H1 (cell line): Measurements from ENCODE around the gene JAM2. TPM values are rescaled to one million over a fixed set of nuclear protein-coding genes. Genes with fewer than 3 reads are reported as not detected.

Experiments
- CTCF ChIA-PET: fragments of 300-600 bp; sonication (Branson Sonifier 250); formaldehyde crosslinking; loops from one replicate; lab custom pipeline; 2021; ENCODE audit not compliant: partially characterized antibody; lab: Charles Lee
- POLR2A ChIA-PET: fragments of 300-600 bp; sonication (Branson Sonifier 250); formaldehyde crosslinking; loops from one replicate; lab custom pipeline; 2021; ENCODE audit warnings: inconsistent platforms; ENCODE audit not compliant: partially characterized antibody; lab: Charles Lee
- DNase-seq, 2 experiments: peaks; one replicate each; pipeline versions ENCODE4 v3.0.0 to v3.0.0-alpha.2; 2010 to 2022; ENCODE audit warnings: low spot score in 2 of 2, low read depth in 1 of 2, mixed read lengths in 1 of 2
- FAIRE-seq: peaks from 2 replicates; lab custom pipeline; 2011; peaks lifted over from hg19 to GRCh38; lab: Jason Lieb, UNC
- H2AFZ ChIP-seq: 2 replicates; pipeline ENCODE4 v1.8.1; 2012; ENCODE audit warnings: low read length, inconsistent platforms
- H2AK5ac ChIP-seq: 2 replicates; pipeline ENCODE4 v1.6.1; 2013; ENCODE audit warnings: low read depth, low read length
- H2BK120ac ChIP-seq: replicated peaks from 2 replicates; pipeline ENCODE3; 2013; ENCODE audit warnings: low read depth, low read length, inconsistent platforms
- H2BK12ac ChIP-seq: 2 replicates; pipeline ENCODE4 v1.6.1; 2013; ENCODE audit warnings: low read depth, low read length
- H2BK15ac ChIP-seq: 2 replicates; pipeline ENCODE4 v1.6.1; 2013; ENCODE audit warnings: low read length
- H2BK20ac ChIP-seq: 2 replicates; pipeline ENCODE4 v1.6.1; 2013; ENCODE audit warnings: low read length
- H2BK5ac ChIP-seq: 2 replicates; pipeline ENCODE4 v1.6.1; 2013; ENCODE audit warnings: low read depth, low read length
- H3K14ac ChIP-seq: 2 replicates; pipeline ENCODE4 v1.6.1; 2013; ENCODE audit warnings: inconsistent platforms; ENCODE audit not compliant: insufficient read length
- H3K18ac ChIP-seq: 2 replicates; pipeline ENCODE4 v1.6.1; 2013; ENCODE audit warnings: low read length; ENCODE audit errors: extremely low read depth
- H3K23ac ChIP-seq: 2 replicates; pipeline ENCODE4 v1.6.1; 2013; ENCODE audit warnings: inconsistent platforms; ENCODE audit not compliant: insufficient read length
- H3K23me2 ChIP-seq: 2 replicates; pipeline ENCODE4 v1.6.1; 2013; ENCODE audit warnings: low read depth, low read length
- H3K27ac ChIP-seq: 2 replicates; pipeline ENCODE4 v1.6.1; 2011; ENCODE audit warnings: low read depth, low read length, inconsistent platforms
- H3K27me3 ChIP-seq, 4 experiments: replicated peaks in 1 of 4; 1 replicate in 1 of 4; 2 replicates in 3 of 4; pipeline versions ENCODE4 v1.6.1 to v1.8.1; 2011 to 2013; ENCODE audit warnings: low read length in 3 of 4, mild to moderate bottlenecking in 3 of 4, inconsistent platforms in 2 of 4, mixed read lengths in 2 of 4, moderate library complexity in 1 of 4; ENCODE audit not compliant: control insufficient read depth in 3 of 4, insufficient read depth in 3 of 4; ENCODE audit errors: extremely low read depth in 1 of 4
- H3K36me3 ChIP-seq, 4 experiments: 2 replicates each; pipeline versions ENCODE4 v1.6.1 to v1.8.1; 2011 to 2013; ENCODE audit warnings: mild to moderate bottlenecking in 4 of 4, low read length in 3 of 4, moderate library complexity in 2 of 4, control low read depth in 1 of 4, inconsistent platforms in 1 of 4; ENCODE audit not compliant: insufficient read depth in 4 of 4, control insufficient read depth in 2 of 4
- H3K4ac ChIP-seq: replicated peaks from 2 replicates; pipeline ENCODE3; 2013; ENCODE audit warnings: low read length, low read depth, mixed read lengths, inconsistent platforms; ENCODE audit not compliant: insufficient read length
- H3K4me1 ChIP-seq, 4 experiments: replicated peaks in 1 of 4; 1 replicate in 1 of 4; 2 replicates in 3 of 4; pipeline versions ENCODE4 v1.6.1 to v1.8.1; 2011 to 2013; ENCODE audit warnings: low read length in 3 of 4, inconsistent platforms in 2 of 4, mixed read lengths in 1 of 4; ENCODE audit not compliant: insufficient read depth in 4 of 4, control insufficient read depth in 3 of 4
- H3K4me2 ChIP-seq, 2 experiments: 2 replicates each; pipeline versions ENCODE4 v1.6.1 to v1.8.1; 2011 to 2013; ENCODE audit warnings: low read depth in 2 of 2, low read length in 2 of 2, control low read depth in 1 of 2, inconsistent platforms in 1 of 2, mild to moderate bottlenecking in 1 of 2; ENCODE audit not compliant: insufficient read depth in 1 of 2
- H3K4me3 ChIP-seq, 4 experiments: fragments of 200-600, 300-600 bp in 1 of 4; sonication (generic), shearing (Covaris generic), sonication (Bioruptor Twin) in 1 of 4; 2 replicates each; pipeline versions ENCODE4 v1.5.1 to v1.8.1; 2011 to 2016; ENCODE audit warnings: low read length in 4 of 4, low read depth in 3 of 4, control low read depth in 2 of 4, inconsistent platforms in 2 of 4, mild to moderate bottlenecking in 2 of 4, mixed read lengths in 1 of 4, moderate library complexity in 1 of 4; ENCODE audit not compliant: insufficient read depth in 2 of 4; ENCODE audit errors: extremely low read depth in 1 of 4
- H3K56ac ChIP-seq: replicated peaks from 2 replicates; pipeline ENCODE3; 2013; ENCODE audit warnings: low read depth, mild to moderate bottlenecking, mixed read lengths, low read length, inconsistent platforms; ENCODE audit not compliant: insufficient read length
- H3K79me1 ChIP-seq: 2 replicates; pipeline ENCODE4 v1.6.1; 2013; ENCODE audit warnings: low read depth, low read length, control low read depth
- H3K79me2 ChIP-seq, 2 experiments: 2 replicates each; pipeline versions ENCODE4 v1.6.1 to v1.8.1; 2012 to 2013; ENCODE audit warnings: low read length in 2 of 2, mild to moderate bottlenecking in 2 of 2, inconsistent platforms in 1 of 2; ENCODE audit not compliant: insufficient read depth in 2 of 2, control insufficient read depth in 1 of 2
- H3K9ac ChIP-seq, 4 experiments: replicated peaks in 1 of 4; 1 replicate in 1 of 4; 2 replicates in 3 of 4; pipeline versions ENCODE4 v1.6.1 to v1.8.1; 2011 to 2013; ENCODE audit warnings: low read depth in 3 of 4, low read length in 3 of 4, control low read depth in 2 of 4, mild to moderate bottlenecking in 2 of 4, moderate library complexity in 2 of 4, inconsistent platforms in 1 of 4; ENCODE audit errors: extremely low read depth in 1 of 4
- H3K9me3 ChIP-seq, 2 experiments: 2 replicates each; pipeline versions ENCODE4 v1.6.1 to v1.8.1; 2012 to 2013; ENCODE audit warnings: mild to moderate bottlenecking in 2 of 2, moderate library complexity in 2 of 2, control low read depth in 1 of 2, inconsistent platforms in 1 of 2, low read depth in 1 of 2, low read length in 1 of 2, mixed read lengths in 1 of 2; ENCODE audit not compliant: insufficient read depth in 2 of 2
- H4K20me1 ChIP-seq, 2 experiments: replicated peaks in 1 of 2; 2 replicates each; pipeline versions ENCODE3 to v1.8.1; 2011 to 2013; ENCODE audit warnings: inconsistent platforms in 2 of 2, low read length in 2 of 2, mild to moderate bottlenecking in 1 of 2; ENCODE audit not compliant: insufficient read depth in 2 of 2, control insufficient read depth in 1 of 2
- H4K5ac ChIP-seq: 2 replicates; pipeline ENCODE4 v1.6.1; 2013; ENCODE audit warnings: low read length, low read depth, mixed read lengths, inconsistent platforms; ENCODE audit not compliant: insufficient read length
- H4K8ac ChIP-seq: 2 replicates; pipeline ENCODE4 v1.8.0; 2013; ENCODE audit warnings: mild to moderate bottlenecking, moderate library complexity, low read length, inconsistent platforms; ENCODE audit not compliant: insufficient read depth; ENCODE audit errors: extremely low read depth
- H4K91ac ChIP-seq: replicated peaks from 2 replicates; pipeline ENCODE3; 2013; ENCODE audit warnings: low read length, mixed read lengths, inconsistent platforms; ENCODE audit not compliant: insufficient read length
- ATF2 ChIP-seq: IDR thresholded peaks from 2 replicates; pipeline ENCODE4 v1.6.1; 2012; ENCODE audit warnings: low read length, inconsistent platforms
- EP300 ChIP-seq, 2 experiments: IDR thresholded peaks; 1 replicate in 1 of 2; 2 replicates in 1 of 2; pipeline ENCODE4 v1.6.1; 2011 to 2012; ENCODE audit warnings: low read depth in 2 of 2, low read length in 2 of 2, mild to moderate bottlenecking in 2 of 2, borderline replicate concordance in 1 of 2, inconsistent platforms in 1 of 2, moderate library complexity in 1 of 2
- RFX5 ChIP-seq: IDR thresholded peaks from 2 replicates; pipeline ENCODE4 v1.6.1; 2011; ENCODE audit warnings: low read depth, low read length, improper control_type of control experiment, borderline replicate concordance
- RXRA ChIP-seq: IDR thresholded peaks from 2 replicates; pipeline ENCODE4 v1.6.1; 2011; ENCODE audit warnings: low read depth, mild to moderate bottlenecking, low read length, moderate library complexity; ENCODE audit not compliant: insufficient read depth
- SIX5 ChIP-seq: IDR thresholded peaks from 2 replicates; pipeline ENCODE4 v1.6.1; 2011; ENCODE audit warnings: mild to moderate bottlenecking, low read depth, low read length
- SP1 ChIP-seq: IDR thresholded peaks from 2 replicates; pipeline ENCODE4 v1.6.1; 2011; ENCODE audit warnings: low read depth, low read length
- SP4 ChIP-seq: IDR thresholded peaks from 2 replicates; pipeline ENCODE4 v1.6.1; 2012; ENCODE audit warnings: low read length, inconsistent platforms
- WGBS, 2 experiments: shearing (Covaris generic) in 1 of 2; methylation state at CpG; one replicate each; pipeline versions ENCODE4 v1.1.6 to v1.1.7; 2013 to 2015; ENCODE audit warnings: low lambda C conversion rate in 2 of 2, mixed read lengths in 2 of 2, inconsistent platforms in 1 of 2, low coverage in 1 of 2, missing lambda C conversion rate in 1 of 2; ENCODE audit not compliant: insufficient replicate concordance in 2 of 2, insufficient coverage in 1 of 2, insufficient read length in 1 of 2; ENCODE audit errors: extremely low coverage in 1 of 2, missing lambda C conversion rate in 1 of 2; 5-methylcytosine and 5-hydroxymethylcytosine counted together
- polyA plus RNA-seq, 7 experiments: library from polyadenylated mRNA; depleted of rRNA in 3 of 7; stranded (reverse) in 5 of 7; unstranded in 2 of 7; fragments of >200 nt in 5 of 7; fragments of 200-250 nt in 2 of 7; gene quantifications; 1 replicate in 5 of 7; 2 replicates in 1 of 7; 4 replicates in 1 of 7; pipeline versions ENCODE4 v1.2.1 to v1.2.3, GENCODE V29; 2011 to 2013; ENCODE audit warnings: missing spikeins in 2 of 7, mixed read lengths in 2 of 7
- total RNA-seq: library from RNA; stranded (reverse); fragmentation: NEBNext Ultra II Directional; extraction: Animal tissue kit (Norgen Biotek cat#: 25700); gene quantifications from 2 replicates; pipeline ENCODE4 v1.2.1, GENCODE V29; 2021
- TF ChIP-seq, protein P1 (sequence below): IDR thresholded peaks from 2 replicates; pipeline ENCODE4 v1.6.1; 2011; ENCODE audit warnings: low read length, improper control_type of control experiment

The JAM2 gene
- total and polyA plus RNA-seq, 2 of the 8 experiments (the other 6 are each of a cell fraction or from before 2014, with no cell fraction given), result 4.9 to 9.5 TPM

- Histone ChIP-seq H2BK5ac (no peak overlapping the region), H2AK5ac (no peak overlapping the region), H3K14ac (no peak overlapping the region), H3K23ac (no peak overlapping the region), H3K4me3 (no peak overlapping the region), H4K20me1 (no peaks in the 10 kb centered on the region), H2AFZ (no peak overlapping the region), H3K23me2 (no peaks in the 10 kb centered on the region; the same call in 1 of the 2 replicates), H4K91ac (no peak overlapping the region), H3K36me3 (no peaks in the 10 kb centered on the region), H2BK20ac (no peak overlapping the region), H3K27ac (no peak overlapping the region), H3K56ac (no peak overlapping the region), H2BK12ac (no peak overlapping the region), H3K4me2 (no peak overlapping the region), H4K8ac (no peak overlapping the region), H2BK120ac (no peak overlapping the region), H3K27me3 (no peaks in the 10 kb centered on the region), H3K18ac (no peak overlapping the region), H3K9me3 (no peaks in the 10 kb centered on the region), H2BK15ac (no peak overlapping the region), H3K79me1 (no peaks in the 10 kb centered on the region), H3K79me2 (no peaks in the 10 kb centered on the region), H3K4ac (no peak overlapping the region), H3K9ac (no peak overlapping the region), H3K4me1 (no peaks in the 10 kb centered on the region), H4K5ac (no peak overlapping the region)
- FAIRE-seq, result no peak
- ChIA-PET POLR2A (no interaction called here), CTCF (no interaction called here)
- DNase-seq, result no peak
- TF ChIP-seq RXRA, result no peak
- TF ChIP-seq SIX5, result no peak
- no peak for TF ChIP-seq RFX5
- TF ChIP-seq SP4, result no peak
- TF ChIP-seq, protein P1, sequence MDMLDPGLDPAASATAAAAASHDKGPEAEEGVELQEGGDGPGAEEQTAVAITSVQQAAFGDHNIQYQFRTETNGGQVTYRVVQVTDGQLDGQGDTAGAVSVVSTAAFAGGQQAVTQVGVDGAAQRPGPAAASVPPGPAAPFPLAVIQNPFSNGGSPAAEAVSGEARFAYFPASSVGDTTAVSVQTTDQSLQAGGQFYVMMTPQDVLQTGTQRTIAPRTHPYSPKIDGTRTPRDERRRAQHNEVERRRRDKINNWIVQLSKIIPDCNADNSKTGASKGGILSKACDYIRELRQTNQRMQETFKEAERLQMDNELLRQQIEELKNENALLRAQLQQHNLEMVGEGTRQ, result no peak
- no peak for TF ChIP-seq ATF2
- TF ChIP-seq EP300 (IDR thresholded peaks at IDR 0.05; ENCODE audit: borderline replicate concordance in 1 of 2, low read depth in 2 of 2, low read length in 2 of 2), result no peak
- no peak for TF ChIP-seq SP1
- 95% methylated on average over 2 of the region's 2 CpGs; no CpG with 5 or more reads in 1 of the 2 experiments for WGBS, 2 experiments
These were observed 6.8 kb upstream of the JAM2 start for GRCh38 chr21:25632296-25632695.
